KG1 (cell line): Measurements from ENCODE around the gene COL21A1.

Experiments used
- DNase-seq: peaks from one replicate; lab custom pipeline; 2025; lab: John Stamatoyannopoulos, UW

COL21A1 gene

GRCh38 chr6:56009636-56010035 is 237.7 kb downstream of the COL21A1 start:
- DNase-seq: no peak
